Subcutaneous abdominal adipose tissue (tissue), 5 donors: ENCODE measurements around the gene TWIST2.

Experiments used
- H3K27ac ChIP-seq: one replicate; pipeline ENCODE4 v1.7.0; 2013; ENCODE audit warnings: low read depth, mild to moderate bottlenecking, inconsistent platforms, low read length, moderate library complexity
- H3K27me3 ChIP-seq, 5 donors: one replicate each; pipeline ENCODE4 v1.7.0; 2013; ENCODE audit warnings: low read length in 5 of 5, inconsistent platforms in 1 of 5; ENCODE audit not compliant: control insufficient read depth in 5 of 5, insufficient read depth in 4 of 5
- H3K36me3 ChIP-seq, 5 donors: one replicate each; pipeline ENCODE4 v1.7.0; 2013; ENCODE audit warnings: low read length in 5 of 5; ENCODE audit not compliant: control insufficient read depth in 5 of 5, insufficient read depth in 5 of 5
- H3K4me1 ChIP-seq, 5 donors: one replicate each; pipeline ENCODE4 v1.7.0; 2013; ENCODE audit warnings: low read length in 5 of 5, mild to moderate bottlenecking in 3 of 5, moderate library complexity in 1 of 5; ENCODE audit not compliant: control insufficient read depth in 5 of 5, insufficient read depth in 5 of 5
- H3K4me3 ChIP-seq, 5 donors: one replicate each; pipeline ENCODE4 v1.7.0; 2013; ENCODE audit warnings: low read length in 5 of 5, low read depth in 1 of 5
- H3K9ac ChIP-seq, 5 donors: one replicate each; pipeline ENCODE4 v1.7.0; 2013; ENCODE audit warnings: low read length in 5 of 5, mild to moderate bottlenecking in 4 of 5, moderate library complexity in 3 of 5
- H3K9me3 ChIP-seq, 5 donors: one replicate each; pipeline ENCODE4 v1.7.0; 2013; ENCODE audit warnings: low read length in 5 of 5; ENCODE audit not compliant: control insufficient read depth in 5 of 5
- donor health status: healthy.
- donor health status: healthy.
- donor health status: healthy.
- donor health status: healthy.
- donor health status: healthy.

The TWIST2 gene

DNA sequence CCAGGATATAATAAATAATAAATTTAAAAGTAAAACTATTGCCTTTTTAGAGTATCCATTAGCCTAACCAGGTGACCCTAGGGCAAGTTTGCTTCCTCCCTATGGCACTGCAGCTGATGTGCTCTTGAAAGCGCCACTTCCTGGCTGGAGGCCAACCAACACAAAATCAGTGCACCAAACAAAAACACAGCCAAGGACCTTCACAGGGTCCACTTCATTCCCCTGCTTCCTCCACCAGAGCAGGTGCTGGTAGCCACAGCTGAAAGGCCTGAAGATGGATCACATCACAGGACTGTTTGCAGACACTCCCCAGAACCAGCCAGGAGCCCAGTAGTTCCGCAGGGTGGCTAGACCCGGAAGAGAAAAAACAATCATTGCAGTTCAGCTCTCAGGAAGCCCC lies 108.8 kb downstream of the TWIST2 start:
- no peaks in the 10 kb centered on the region for H3K4me1 ChIP-seq
- no peak overlapping the region for H3K9ac ChIP-seq
- peaks cover 0 to 3% (median 0%) of the 10 kb centered on the region in 5 donors for H3K27me3 ChIP-seq
- no peak overlapping the region for H3K27ac ChIP-seq
- peaks cover 0 to 3% (median 0%) of the 10 kb centered on the region in 5 donors for H3K9me3 ChIP-seq
- no peak overlapping the region for H3K4me3 ChIP-seq
- no peaks in the 10 kb centered on the region for H3K36me3 ChIP-seq
